Skeletal muscle satellite cell (primary cell): ENCODE measurements around the gene CENPK.
"Not testable (repeated sequence)": the region's sequence is repeated elsewhere in the genome, so short reads cannot be mapped to it uniquely, and the experiment has no call there.

ENCODE experiments used
- H3K27me3 ChIP-seq: 2 replicates; pipeline ENCODE4 v1.7.0; 2013; ENCODE audit warnings: low read length; ENCODE audit not compliant: control insufficient read depth, insufficient read depth
- H3K36me3 ChIP-seq: 2 replicates; pipeline ENCODE4 v1.7.0; 2013; ENCODE audit warnings: mild to moderate bottlenecking, control low read depth, low read length; ENCODE audit not compliant: insufficient read depth
- H3K4me1 ChIP-seq: 2 replicates; pipeline ENCODE4 v1.7.0; 2013; ENCODE audit warnings: low read length; ENCODE audit not compliant: control insufficient read depth, insufficient read depth
- H3K4me2 ChIP-seq: 2 replicates; pipeline ENCODE4 v1.7.0; 2013; ENCODE audit warnings: mild to moderate bottlenecking, low read length
- H3K4me3 ChIP-seq: 2 replicates; pipeline ENCODE4 v1.7.0; 2013; ENCODE audit warnings: low read length
- H3K9ac ChIP-seq: 2 replicates; pipeline ENCODE4 v1.7.0; 2013; ENCODE audit warnings: mild to moderate bottlenecking, low read depth, low read length, moderate library complexity
- H3K9me3 ChIP-seq: replicated peaks from 2 replicates; pipeline ENCODE4 v1.7.0; 2013; ENCODE audit warnings: mild to moderate bottlenecking, control low read depth, low read length

Gene CENPK

GRCh38 chr5:65489119-65489518 lies 73.8 kb downstream of the CENPK start:
- Histone ChIP-seq H3K9me3 (no peaks in the 10 kb centered on the region), H3K9ac (no peak overlapping the region), H3K27me3 (no peaks in the 10 kb centered on the region), H3K36me3 (no peaks in the 10 kb centered on the region), H3K4me2 (no peak overlapping the region), H3K4me3 (no peak overlapping the region), H3K4me1 (no peaks in the 10 kb centered on the region)

- H3K4me1 ChIP-seq, H3K36me3 ChIP-seq, H3K27me3 ChIP-seq, H3K9me3 ChIP-seq, H3K9ac ChIP-seq, H3K4me3 ChIP-seq, H3K4me2 ChIP-seq: not testable (repeated sequence)
Observed at GRCh38 chr5:65488038-65488687, 74.8 kb downstream of the CENPK start.

- not testable (repeated sequence) for H3K9ac ChIP-seq, H3K9me3 ChIP-seq, H3K4me3 ChIP-seq, H3K4me1 ChIP-seq, H3K36me3 ChIP-seq, H3K27me3 ChIP-seq, H3K4me2 ChIP-seq
Observed at GRCh38 chr5:65486803-65487202, 76.2 kb downstream of the CENPK start.

- no peaks in the 10 kb centered on the region for H3K36me3 ChIP-seq
- H3K27me3 ChIP-seq = no peaks in the 10 kb centered on the region
- no peak overlapping the region for H3K4me3 ChIP-seq
- peaks cover 4% of the 10 kb centered on the region for H3K4me1 ChIP-seq
- no peak overlapping the region for H3K9ac ChIP-seq
- H3K4me2 ChIP-seq = no peak overlapping the region
- no peaks in the 10 kb centered on the region for H3K9me3 ChIP-seq
Observed at GRCh38 chr5:65485405-65485804, 77.6 kb downstream of the CENPK start.

GRCh38 chr5:65483546-65484346 lies 79.2 kb downstream of the CENPK start:
- Histone ChIP-seq H3K9ac (peak overlapping the region; percentile 84), H3K4me1 (peaks cover 7% of the 10 kb centered on the region), H3K9me3 (no peaks in the 10 kb centered on the region), H3K36me3 (no peaks in the 10 kb centered on the region), H3K4me2 (peak overlapping the region; percentile 84), H3K4me3 (peak overlapping the region; percentile 76), H3K27me3 (no peaks in the 10 kb centered on the region)

GRCh38 chr5:65482736-65483545 lies 80.0 kb downstream of the CENPK start:
- Histone ChIP-seq H3K27me3 (no peaks in the 10 kb centered on the region), H3K9me3 (no peaks in the 10 kb centered on the region), H3K4me3 (peak overlapping the region; percentile 76), H3K36me3 (no peaks in the 10 kb centered on the region), H3K9ac (peak overlapping the region; percentile 84), H3K4me1 (peaks cover 15% of the 10 kb centered on the region), H3K4me2 (peak overlapping the region; percentile 84)

GRCh38 chr5:65482296-65482735 lies 80.7 kb downstream of the CENPK start:
- peak overlapping the region; percentile 84 for H3K9ac ChIP-seq

GRCh38 chr5:65481635-65482295 lies 81.2 kb downstream of the CENPK start, which contains the start of gene ADAMTS6:
Gene ADAMTS6, minus strand, starts transcription at chr5:65481920. Its CDS starts 8,247 bp downstream, at chr5:65473673.
- peak within 1 kb of the TSS; percentile 84 for H3K9ac ChIP-seq
- peak within 1 kb of the TSS; percentile 76 for H3K4me3 ChIP-seq
- no peaks in the 10 kb centered on the region for H3K9me3 ChIP-seq

More at GRCh38 chr5:65482296-65482735, 80.7 kb downstream of the CENPK start:
- Histone ChIP-seq H3K27me3 (no peaks in the 10 kb centered on the region), H3K9me3 (no peaks in the 10 kb centered on the region), H3K4me1 (peaks cover 21% of the 10 kb centered on the region), H3K4me2 (peak overlapping the region; percentile 84), H3K4me3 (peak overlapping the region; percentile 76), H3K36me3 (no peaks in the 10 kb centered on the region)

GRCh38 chr5:65481171-65481581 lies 81.8 kb downstream of the CENPK start:
- Histone ChIP-seq H3K4me3 (peak overlapping the region; percentile 76), H3K36me3 (no peaks in the 10 kb centered on the region), H3K9me3 (no peaks in the 10 kb centered on the region), H3K4me1 (peaks cover 22% of the 10 kb centered on the region), H3K27me3 (no peaks in the 10 kb centered on the region), H3K4me2 (peak overlapping the region; percentile 84), H3K9ac (peak overlapping the region; percentile 84)

More at GRCh38 chr5:65481635-65482295, 81.2 kb downstream of the CENPK start, which contains the start of gene ADAMTS6:
- no peaks in the 10 kb centered on the region for H3K27me3 ChIP-seq
- H3K36me3 ChIP-seq = no peaks in the 10 kb centered on the region
- H3K4me1 ChIP-seq = peaks cover 22% of the 10 kb centered on the region
- peak within 1 kb of the TSS; percentile 84 for H3K4me2 ChIP-seq

- Histone ChIP-seq H3K4me3 (peak overlapping the region; percentile 76), H3K4me2 (peak overlapping the region; percentile 84), H3K4me1 (peaks cover 22% of the 10 kb centered on the region), H3K27me3 (no peaks in the 10 kb centered on the region), H3K9ac (peak overlapping the region; percentile 84), H3K36me3 (no peaks in the 10 kb centered on the region), H3K9me3 (no peaks in the 10 kb centered on the region)
Observed at GRCh38 chr5:65480306-65480865, 82.6 kb downstream of the CENPK start.
